HUES6 (cell line): Measurements from ENCODE around the gene TNNT1.
A peak's percentile ranks its signal among the peaks of the same experiment; 100 is the strongest.

Experiments
- H3K27ac ChIP-seq: 2 replicates; pipeline ENCODE4 v1.7.0; 2013; ENCODE audit warnings: low read depth, mild to moderate bottlenecking, low read length, inconsistent platforms
- H3K27me3 ChIP-seq: 2 replicates; pipeline ENCODE4 v1.6.1; 2013; ENCODE audit warnings: low read length; ENCODE audit not compliant: control insufficient read depth, insufficient read depth
- H3K36me3 ChIP-seq: 2 replicates; pipeline ENCODE4 v1.6.1; 2013; ENCODE audit warnings: low read length; ENCODE audit not compliant: control insufficient read depth, insufficient read depth
- H3K4me1 ChIP-seq: 2 replicates; pipeline ENCODE4 v1.6.1; 2013; ENCODE audit warnings: low read length; ENCODE audit not compliant: control insufficient read depth, insufficient read depth
- H3K4me3 ChIP-seq: 2 replicates; pipeline ENCODE4 v1.5.1; 2013; ENCODE audit warnings: low read depth, low read length
- H3K9ac ChIP-seq: one replicate; pipeline ENCODE4 v1.6.1; 2013; ENCODE audit warnings: mild to moderate bottlenecking, low read length
- H3K9me3 ChIP-seq: 2 replicates; pipeline ENCODE4 v1.6.1; 2013; ENCODE audit warnings: low read depth, low read length; ENCODE audit not compliant: control insufficient read depth, insufficient read depth

TNNT1 gene

DNA sequence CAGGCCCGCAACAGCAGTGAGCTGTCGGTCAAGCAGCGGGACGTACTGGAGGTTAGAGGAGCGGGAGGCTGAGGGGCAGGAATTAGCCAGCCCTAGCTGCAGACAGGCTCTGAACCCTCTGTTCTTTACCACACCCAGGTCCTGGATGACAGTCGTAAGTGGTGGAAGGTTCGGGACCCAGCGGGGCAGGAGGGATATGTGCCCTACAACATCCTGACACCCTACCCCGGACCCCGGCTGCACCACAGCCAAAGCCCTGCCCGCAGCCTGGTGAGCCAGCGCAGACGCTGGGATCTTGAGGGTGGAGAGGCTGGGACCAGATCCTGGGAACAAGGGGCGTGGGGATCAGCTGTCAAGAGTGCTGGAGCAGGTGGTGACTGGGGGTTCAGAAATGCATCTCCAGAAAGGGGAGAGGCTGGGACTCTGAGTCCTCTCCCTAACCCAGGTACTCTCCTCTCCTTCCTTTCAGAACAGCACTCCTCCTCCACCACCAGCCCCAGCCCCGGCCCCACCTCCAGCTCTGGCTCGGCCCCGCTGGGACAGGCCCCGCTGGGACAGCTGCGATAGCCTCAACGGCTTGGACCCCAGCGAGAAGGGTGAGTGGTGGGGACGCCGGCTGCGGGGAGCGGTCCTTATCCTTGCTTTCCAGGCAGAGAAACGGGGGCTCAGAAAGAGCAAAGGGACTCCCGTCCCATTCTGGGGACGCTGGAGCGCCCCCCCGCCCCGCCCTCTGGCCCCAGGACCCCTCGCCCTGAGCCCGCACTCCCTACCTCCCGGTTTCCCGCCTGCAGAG, 62.9 kb downstream of the TNNT1 start:
- peaks cover 6% of the 10 kb centered on the region for H3K36me3 ChIP-seq
- H3K4me3 ChIP-seq, result peak overlapping the region; percentile 65
- peaks cover 29% of the 10 kb centered on the region for H3K4me1 ChIP-seq
- peak overlapping the region; percentile 25 for H3K9ac ChIP-seq
- H3K27ac ChIP-seq, result no peak overlapping the region
- H3K27me3 ChIP-seq, result peaks cover 45% of the 10 kb centered on the region
- no peaks in the 10 kb centered on the region for H3K9me3 ChIP-seq

- Histone ChIP-seq H3K9me3 (no peaks in the 10 kb centered on the region), H3K27ac (no peak overlapping the region), H3K4me3 (no peak overlapping the region), H3K27me3 (peaks cover 52% of the 10 kb centered on the region), H3K9ac (no peak overlapping the region), H3K4me1 (peaks cover 31% of the 10 kb centered on the region), H3K36me3 (no peaks in the 10 kb centered on the region)
Measured at GRCh38 chr19:55084416-55084815, 64.6 kb downstream of the TNNT1 start.

GRCh38 chr19:55083004-55083850, 65.8 kb downstream of the TNNT1 start:
- H3K9ac ChIP-seq, result no peak overlapping the region
- peaks cover 26% of the 10 kb centered on the region for H3K4me1 ChIP-seq
- no peak overlapping the region for H3K27ac ChIP-seq
- peak overlapping the region; percentile 38 for H3K4me3 ChIP-seq
- H3K9me3 ChIP-seq, result no peaks in the 10 kb centered on the region
- H3K36me3 ChIP-seq, result no peaks in the 10 kb centered on the region
- H3K27me3 ChIP-seq, result peaks cover 58% of the 10 kb centered on the region
